ENCODE measurements around the gene WDR7.
"Not testable (repeated sequence)": the region's sequence is repeated elsewhere in the genome, so short reads cannot be mapped to it uniquely, and the experiment has no call there.

WDR7 gene

GRCh38 chr18:56652802-56653201, 1.6 kb downstream of the WDR7 start:
- in situ Hi-C loops (cut with MboI; ENCODE audit: low sequenced_read_pairs) = no loop called here

- in situ Hi-C loops (cut with MboI; ENCODE audit: low sequenced_read_pairs) = not testable (repeated sequence)
Measured at GRCh38 chr18:56654280-56654679, 3.1 kb downstream of the WDR7 start.

GRCh38 chr18:56658261-56658660, 7.1 kb downstream of the WDR7 start:
- in situ Hi-C loops (cut with MboI; ENCODE audit: low sequenced_read_pairs) = no loop called here

- in situ Hi-C loops (cut with MboI; ENCODE audit: low sequenced_read_pairs) = no loop called here
Measured at GRCh38 chr18:56659111-56659510, 8.0 kb downstream of the WDR7 start.

GRCh38 chr18:56660655-56661054, 9.5 kb downstream of the WDR7 start:
- in situ Hi-C loops (cut with MboI; ENCODE audit: low sequenced_read_pairs) = no loop called here

- in situ Hi-C loops (cut with MboI; ENCODE audit: low sequenced_read_pairs) = no loop called here
Measured at GRCh38 chr18:56661360-56662062, 10.4 kb downstream of the WDR7 start.

GRCh38 chr18:56662063-56662408, 10.9 kb downstream of the WDR7 start:
- in situ Hi-C loops (cut with MboI; ENCODE audit: low sequenced_read_pairs) = no loop called here

- in situ Hi-C loops (cut with MboI; ENCODE audit: low sequenced_read_pairs) = no loop called here
Measured at GRCh38 chr18:56662502-56662901, 11.3 kb downstream of the WDR7 start.

GRCh38 chr18:56662902-56663301, 11.7 kb downstream of the WDR7 start:
- in situ Hi-C loops (cut with MboI; ENCODE audit: low sequenced_read_pairs) = no loop called here

GRCh38 chr18:56672391-56672790, 21.2 kb downstream of the WDR7 start:
- in situ Hi-C loops (cut with MboI; ENCODE audit: low sequenced_read_pairs) = no loop called here

- in situ Hi-C loops (cut with MboI; ENCODE audit: low sequenced_read_pairs) = no loop called here
Measured at GRCh38 chr18:56672981-56673380, 21.8 kb downstream of the WDR7 start.

GRCh38 chr18:56676639-56677038, 25.5 kb downstream of the WDR7 start:
- in situ Hi-C loops (cut with MboI; ENCODE audit: low sequenced_read_pairs) = no loop called here

- in situ Hi-C loops (cut with MboI; ENCODE audit: low sequenced_read_pairs) = no loop called here
Measured at GRCh38 chr18:56678836-56679565, 27.8 kb downstream of the WDR7 start.

GRCh38 chr18:56684277-56684676, 33.1 kb downstream of the WDR7 start:
- in situ Hi-C loops (cut with MboI; ENCODE audit: low sequenced_read_pairs) = no loop called here

- in situ Hi-C loops (cut with MboI; ENCODE audit: low sequenced_read_pairs) = no loop called here
Measured at GRCh38 chr18:56691530-56691929, 40.4 kb downstream of the WDR7 start.

- in situ Hi-C loops (cut with MboI; ENCODE audit: low sequenced_read_pairs) = no loop called here
Measured at GRCh38 chr18:56696966-56697365, 45.8 kb downstream of the WDR7 start.

GRCh38 chr18:56702946-56703345, 51.8 kb downstream of the WDR7 start:
- in situ Hi-C loops (cut with MboI; ENCODE audit: low sequenced_read_pairs) = no loop called here

GRCh38 chr18:56709463-56709862, 58.3 kb downstream of the WDR7 start:
- in situ Hi-C loops (cut with MboI; ENCODE audit: low sequenced_read_pairs) = no loop called here

- in situ Hi-C loops (cut with MboI; ENCODE audit: low sequenced_read_pairs) = no loop called here
Measured at GRCh38 chr18:56711708-56712445, 60.7 kb downstream of the WDR7 start.

- in situ Hi-C loops (cut with MboI; ENCODE audit: low sequenced_read_pairs) = no loop called here
Measured at GRCh38 chr18:56712761-56713160, 61.6 kb downstream of the WDR7 start.

GRCh38 chr18:56715121-56715520, 64.0 kb downstream of the WDR7 start:
- in situ Hi-C loops (cut with MboI; ENCODE audit: low sequenced_read_pairs) = no loop called here

- in situ Hi-C loops (cut with MboI; ENCODE audit: low sequenced_read_pairs) = no loop called here
Measured at GRCh38 chr18:56716692-56717146, 65.6 kb downstream of the WDR7 start.
